Mesendoderm (in vitro differentiated cells): ENCODE results near the gene SEPTIN11.

ENCODE experiments used
- DNase-seq: peaks from one replicate; pipeline ENCODE4 v3.0.0; 2013
- H2AK5ac ChIP-seq: 2 replicates; pipeline ENCODE4 v1.6.1; 2013; ENCODE audit warnings: low read length, inconsistent platforms
- H2BK120ac ChIP-seq: 2 replicates; pipeline ENCODE4 v1.6.1; 2013; ENCODE audit warnings: low read depth, mild to moderate bottlenecking, low read length, moderate library complexity, mixed read lengths
- H2BK15ac ChIP-seq: replicated peaks from 2 replicates; pipeline ENCODE4 v1.6.1; 2013; ENCODE audit warnings: low read depth, mild to moderate bottlenecking, moderate library complexity
- H2BK5ac ChIP-seq: 2 replicates; pipeline ENCODE4 v1.6.1; 2013; ENCODE audit warnings: low read length, inconsistent platforms
- H3K18ac ChIP-seq: 2 replicates; pipeline ENCODE4 v1.6.1; 2013; ENCODE audit warnings: mild to moderate bottlenecking, low read length, mixed read lengths
- H3K23ac ChIP-seq: one replicate; pipeline ENCODE4 v1.6.1; 2013; ENCODE audit warnings: low read length
- H3K27ac ChIP-seq: 2 replicates; pipeline ENCODE4 v1.5.1; 2013; ENCODE audit warnings: low read depth, mild to moderate bottlenecking, inconsistent platforms, low read length, moderate library complexity
- H3K27me3 ChIP-seq: 2 replicates; pipeline ENCODE4 v1.6.1; 2013; ENCODE audit warnings: low read length, control low read depth, mild to moderate bottlenecking, inconsistent platforms; ENCODE audit not compliant: insufficient read depth, poor library complexity
- H3K36me3 ChIP-seq: 2 replicates; pipeline ENCODE4 v1.6.1; 2013; ENCODE audit warnings: low read length, inconsistent platforms; ENCODE audit not compliant: control insufficient read depth, insufficient read depth
- H3K4ac ChIP-seq: one replicate; pipeline ENCODE4 v1.6.1; 2013; ENCODE audit warnings: low read depth, mild to moderate bottlenecking, low read length, moderate library complexity
- H3K4me1 ChIP-seq: 2 replicates; pipeline ENCODE4 v1.6.1; 2013; ENCODE audit warnings: low read depth, low read length, inconsistent platforms; ENCODE audit not compliant: control insufficient read depth
- H3K4me2 ChIP-seq: 2 replicates; pipeline ENCODE4 v1.6.1; 2013; ENCODE audit warnings: low read length
- H3K4me3 ChIP-seq: 2 replicates; pipeline ENCODE4 v1.5.1; 2013; ENCODE audit warnings: mild to moderate bottlenecking, low read length
- H3K56ac ChIP-seq: one replicate; pipeline ENCODE4 v1.6.1; 2013; ENCODE audit warnings: low read length
- H3K79me1 ChIP-seq: 2 replicates; pipeline ENCODE4 v1.6.1; 2013; ENCODE audit warnings: low read length, inconsistent platforms
- H3K79me2 ChIP-seq: 2 replicates; pipeline ENCODE4 v1.6.1; 2013; ENCODE audit warnings: mild to moderate bottlenecking, low read length; ENCODE audit not compliant: control insufficient read depth, insufficient read depth
- H3K9ac ChIP-seq: 2 replicates; pipeline ENCODE4 v1.6.1; 2013; ENCODE audit warnings: low read length, inconsistent platforms
- H4K5ac ChIP-seq: one replicate; pipeline ENCODE4 v1.6.1; 2013; ENCODE audit warnings: low read length
- H4K8ac ChIP-seq: one replicate; pipeline ENCODE4 v1.6.1; 2013; ENCODE audit warnings: low read depth, mild to moderate bottlenecking, control low read depth, low read length, moderate library complexity
- WGBS: extraction: QIAGEN DNeasy Blood & Tissue Kit; methylation state at CpG from one replicate; pipeline ENCODE4 v1.1.7; 2013; ENCODE audit warnings: low lambda C conversion rate, missing lambda C conversion rate; ENCODE audit not compliant: insufficient coverage; ENCODE audit errors: extremely low coverage; 5-methylcytosine and 5-hydroxymethylcytosine counted together

SEPTIN11 gene

DNA sequence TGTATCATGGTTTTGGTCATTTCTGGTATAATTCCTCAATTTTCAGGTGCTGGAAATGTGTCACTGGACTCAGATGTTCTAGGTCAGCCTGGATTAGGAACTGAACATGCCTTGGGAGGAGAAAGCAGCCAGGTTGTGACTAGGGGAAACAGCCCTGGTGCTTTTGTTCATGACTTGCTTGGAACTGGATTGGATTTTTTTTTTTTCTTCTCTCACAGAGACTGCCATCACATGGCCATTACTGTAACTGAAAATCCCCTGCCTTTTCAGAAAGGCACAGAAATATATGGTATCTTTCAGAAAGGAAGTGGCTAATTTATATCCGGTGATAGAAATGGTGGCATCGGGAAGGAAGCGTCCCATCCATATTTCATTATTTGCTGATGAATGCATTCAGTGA lies 34.6 kb downstream of the SEPTIN11 start:
- Histone ChIP-seq H3K9ac (no peak overlapping the region), H3K27ac (no peak overlapping the region), H4K5ac (no peak overlapping the region), H3K4me1 (peaks cover 31% of the 10 kb centered on the region), H3K4ac (no peak overlapping the region), H3K18ac (no peak overlapping the region), H3K79me2 (peaks cover 51% of the 10 kb centered on the region), H3K4me2 (no peak overlapping the region), H2BK15ac (no peak overlapping the region), H3K36me3 (no peaks in the 10 kb centered on the region), H4K8ac (no peak overlapping the region), H3K27me3 (no peaks in the 10 kb centered on the region), H3K56ac (no peak overlapping the region), H3K4me3 (no peak overlapping the region), H3K79me1 (peaks cover 29% of the 10 kb centered on the region), H2AK5ac (no peak overlapping the region), H2BK120ac (no peak overlapping the region), H2BK5ac (no peak overlapping the region), H3K23ac (no peak overlapping the region)
- no CpG with 5 or more reads among the region's 3 CpGs for WGBS
- peak; percentile 49 for DNase-seq

- H3K36me3 ChIP-seq: no peaks in the 10 kb centered on the region
- no peak overlapping the region for H4K8ac ChIP-seq
- H3K18ac ChIP-seq: no peak overlapping the region
- no peak overlapping the region for H3K23ac ChIP-seq
- no peak overlapping the region for H4K5ac ChIP-seq
- no CpG with 5 or more reads among the region's 7 CpGs for WGBS
- peaks cover 50% of the 10 kb centered on the region for H3K79me2 ChIP-seq
- H3K9ac ChIP-seq: no peak overlapping the region
- no peak overlapping the region for H3K27ac ChIP-seq
- no peak overlapping the region for H3K56ac ChIP-seq
- H3K4me2 ChIP-seq: no peak overlapping the region
- peaks cover 29% of the 10 kb centered on the region for H3K79me1 ChIP-seq
- H3K4ac ChIP-seq: no peak overlapping the region
- H2AK5ac ChIP-seq: no peak overlapping the region
- no peak overlapping the region for H2BK15ac ChIP-seq
- no peaks in the 10 kb centered on the region for H3K27me3 ChIP-seq
- H3K4me1 ChIP-seq: peaks cover 31% of the 10 kb centered on the region
- DNase-seq: peak; percentile 78
- H2BK120ac ChIP-seq: no peak overlapping the region
- no peak overlapping the region for H3K4me3 ChIP-seq
- H2BK5ac ChIP-seq: no peak overlapping the region
These were observed 35.2 kb downstream of the SEPTIN11 start for GRCh38 chr4:76984788-76985211.

- Histone ChIP-seq H4K5ac (no peak overlapping the region), H3K4ac (no peak overlapping the region), H3K9ac (no peak overlapping the region), H2AK5ac (no peak overlapping the region), H3K4me1 (peaks cover 30% of the 10 kb centered on the region), H3K27me3 (no peaks in the 10 kb centered on the region), H3K23ac (no peak overlapping the region), H3K36me3 (no peaks in the 10 kb centered on the region), H2BK5ac (no peak overlapping the region), H3K27ac (no peak overlapping the region), H2BK120ac (no peak overlapping the region), H3K18ac (no peak overlapping the region), H3K79me2 (peaks cover 47% of the 10 kb centered on the region), H3K56ac (no peak overlapping the region), H4K8ac (no peak overlapping the region), H3K4me3 (no peak overlapping the region), H3K79me1 (peaks cover 29% of the 10 kb centered on the region), H2BK15ac (no peak overlapping the region), H3K4me2 (no peak overlapping the region)
- no CpG with 5 or more reads among the region's 5 CpGs for WGBS
- DNase-seq: peak; percentile 79
These were observed 37.6 kb downstream of the SEPTIN11 start for GRCh38 chr4:76987153-76987591.

DNA sequence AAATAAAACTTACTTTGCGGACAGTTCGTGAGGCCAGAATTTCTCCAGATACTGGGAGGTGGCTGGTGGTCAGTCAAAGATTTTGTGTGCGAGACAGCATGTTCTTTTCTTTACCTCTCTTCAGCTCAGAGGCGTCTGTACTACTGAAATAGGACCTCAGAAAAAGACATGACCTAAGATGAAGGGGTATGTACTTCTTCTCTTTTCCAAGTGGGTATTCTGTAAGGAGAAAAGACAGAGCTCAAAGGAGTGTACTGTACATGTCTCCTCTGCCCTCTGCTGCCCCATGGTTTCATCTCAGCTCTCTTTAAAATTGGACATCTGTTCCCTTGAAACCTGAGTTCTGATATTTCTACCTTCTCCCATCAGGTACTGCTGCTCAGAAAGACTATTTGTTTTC lies 38.1 kb downstream of the SEPTIN11 start:
- Histone ChIP-seq H3K4me3 (no peak overlapping the region), H3K79me2 (peaks cover 49% of the 10 kb centered on the region), H2BK120ac (no peak overlapping the region), H2BK5ac (no peak overlapping the region), H3K4ac (peak overlapping the region; percentile 12), H3K18ac (peak overlapping the region; percentile 60), H3K23ac (no peak overlapping the region), H3K4me1 (peaks cover 30% of the 10 kb centered on the region), H3K79me1 (peaks cover 30% of the 10 kb centered on the region), H3K27me3 (no peaks in the 10 kb centered on the region), H3K36me3 (no peaks in the 10 kb centered on the region), H4K8ac (no peak overlapping the region), H3K56ac (no peak overlapping the region), H3K27ac (no peak overlapping the region), H3K9ac (no peak overlapping the region), H3K4me2 (no peak overlapping the region), H2AK5ac (no peak overlapping the region), H2BK15ac (no peak overlapping the region), H4K5ac (no peak overlapping the region)
- DNase-seq: no peak
- WGBS: no CpG with 5 or more reads among the region's 4 CpGs

GRCh38 chr4:76989391-76990061 lies 40.0 kb downstream of the SEPTIN11 start:
- H4K5ac ChIP-seq: no peak overlapping the region
- H3K4me3 ChIP-seq: no peak overlapping the region
- H2BK15ac ChIP-seq: no peak overlapping the region
- no peak overlapping the region for H3K56ac ChIP-seq
- peaks cover 37% of the 10 kb centered on the region for H3K79me1 ChIP-seq
- H3K4me2 ChIP-seq: no peak overlapping the region
- peaks cover 29% of the 10 kb centered on the region for H3K4me1 ChIP-seq
- H3K27me3 ChIP-seq: no peaks in the 10 kb centered on the region
- H4K8ac ChIP-seq: no peak overlapping the region
- no CpG with 5 or more reads among the region's 13 CpGs for WGBS
- peaks cover 57% of the 10 kb centered on the region for H3K79me2 ChIP-seq
- H3K27ac ChIP-seq: no peak overlapping the region
- no peak overlapping the region for H3K9ac ChIP-seq
- no peak overlapping the region for H2BK120ac ChIP-seq
- no peak overlapping the region for H2BK5ac ChIP-seq
- H3K23ac ChIP-seq: no peak overlapping the region
- no peak overlapping the region for H3K18ac ChIP-seq
- no peaks in the 10 kb centered on the region for H3K36me3 ChIP-seq
- no peak for DNase-seq
- H2AK5ac ChIP-seq: no peak overlapping the region
- no peak overlapping the region for H3K4ac ChIP-seq
